Measurements from ENCODE around the gene COQ8A.

COQ8A gene

DNA sequence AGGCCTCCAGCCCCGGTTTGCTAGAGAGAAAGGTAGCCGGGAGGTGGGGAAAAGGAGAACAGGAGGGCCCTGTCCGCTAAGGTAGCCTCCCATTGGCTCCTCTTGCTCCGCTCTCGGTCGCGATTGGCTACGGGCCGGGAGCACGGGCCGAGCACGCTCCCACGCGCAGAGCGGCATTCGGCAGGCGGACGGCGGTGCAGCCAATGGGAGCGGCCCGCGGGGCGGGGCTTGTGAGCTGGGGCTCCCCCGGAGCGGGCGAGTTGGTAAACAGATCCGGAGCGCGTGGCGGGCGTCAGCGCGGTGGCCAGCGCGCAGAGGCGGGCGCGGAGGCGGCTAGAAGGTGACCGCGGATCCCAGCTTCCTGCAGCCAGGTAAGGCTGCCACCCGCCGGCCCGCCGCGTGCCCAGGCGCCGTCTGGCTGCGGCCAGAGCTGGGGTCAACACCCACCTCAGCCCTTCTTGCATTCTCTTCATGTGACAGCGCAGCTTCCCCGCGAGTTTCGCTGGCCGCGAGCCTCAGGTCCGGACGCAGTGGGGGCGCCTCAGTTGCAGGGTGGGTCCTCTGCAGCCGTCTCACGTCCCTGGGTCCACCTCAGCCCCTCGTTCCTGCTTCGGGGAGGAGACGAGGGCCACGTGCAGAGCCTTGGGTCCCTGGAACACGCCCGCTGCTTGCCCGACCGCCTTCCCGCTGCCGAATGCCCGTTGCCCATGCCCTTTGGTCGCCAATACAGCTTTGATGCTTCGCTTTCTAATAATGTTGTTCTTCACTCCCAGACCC is at the start of gene COQ8A:
TSS of gene COQ8A (plus strand) at position 266 of the 777 bp plus-strand sequence. CDS start 21,092 bp downstream, outside the sequence.
- DNase-seq (ENCODE audit: low spot score): peak; percentile 99

DNA sequence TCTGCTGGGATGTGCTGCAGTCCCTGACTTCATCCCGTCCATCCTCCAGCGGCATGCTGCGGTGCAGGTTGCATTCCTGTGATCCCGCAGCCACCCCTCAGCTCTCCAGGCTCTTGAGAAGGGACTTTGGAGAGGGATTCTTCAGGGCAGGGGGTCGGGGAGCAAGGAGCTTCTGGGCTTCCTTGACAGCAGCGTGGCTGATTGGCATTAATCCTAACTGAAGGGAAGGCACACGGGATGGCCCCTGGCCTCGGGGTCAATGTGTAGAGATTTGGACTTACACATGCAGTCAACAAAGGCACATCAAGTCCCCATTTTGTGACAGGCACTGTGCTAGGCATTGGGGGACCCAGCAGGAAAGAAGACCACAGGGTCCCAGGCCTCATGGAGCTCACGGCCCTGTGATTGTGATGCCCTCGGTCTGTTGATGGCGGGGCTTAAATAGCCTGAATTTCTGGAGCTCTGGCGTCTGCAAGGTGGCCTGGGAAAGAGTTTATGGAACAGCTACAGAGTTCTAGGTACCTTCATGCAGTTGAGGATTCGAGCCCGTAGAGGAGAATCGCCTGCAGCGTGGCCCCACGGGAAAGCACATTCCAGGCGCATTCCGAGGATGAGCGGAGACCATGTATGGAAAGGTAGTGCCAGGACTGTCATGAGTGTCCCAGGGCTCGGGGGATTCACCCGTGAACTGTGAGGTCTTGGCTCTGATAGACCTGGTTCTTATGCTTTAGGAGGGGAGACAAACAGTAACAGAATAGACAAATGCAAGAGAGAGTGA is 49.6 kb upstream of the COQ8A start:
- DNase-seq (ENCODE audit: low spot score): no peak

GRCh38 chr1:226891346-226891745 is 48.7 kb upstream of the COQ8A start:
- DNase-seq (ENCODE audit: low spot score): no peak

GRCh38 chr1:226891846-226892523 is 48.1 kb upstream of the COQ8A start:
- DNase-seq (ENCODE audit: low spot score): peak; percentile 54

GRCh38 chr1:226892524-226892875 is 47.6 kb upstream of the COQ8A start:
- DNase-seq (ENCODE audit: low spot score): no peak

DNA sequence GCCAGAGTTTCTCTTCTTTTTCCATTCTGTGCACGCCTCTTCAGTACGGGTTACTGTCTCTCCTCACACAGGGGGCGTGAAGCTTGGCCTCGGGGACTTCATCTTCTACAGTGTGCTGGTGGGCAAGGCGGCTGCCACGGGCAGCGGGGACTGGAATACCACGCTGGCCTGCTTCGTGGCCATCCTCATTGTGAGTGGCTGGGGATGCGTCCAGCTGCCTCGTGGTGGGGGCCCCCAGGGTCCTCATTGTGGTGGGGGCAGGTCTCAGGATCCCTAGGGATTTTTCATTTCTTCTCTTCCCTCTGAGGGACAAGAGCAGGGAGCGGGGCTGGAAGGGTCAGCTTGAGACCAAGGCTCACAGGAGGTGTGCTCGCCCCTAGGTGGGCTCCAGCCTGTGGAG is 46.2 kb upstream of the COQ8A start:
- DNase-seq (ENCODE audit: low spot score): no peak

DNA sequence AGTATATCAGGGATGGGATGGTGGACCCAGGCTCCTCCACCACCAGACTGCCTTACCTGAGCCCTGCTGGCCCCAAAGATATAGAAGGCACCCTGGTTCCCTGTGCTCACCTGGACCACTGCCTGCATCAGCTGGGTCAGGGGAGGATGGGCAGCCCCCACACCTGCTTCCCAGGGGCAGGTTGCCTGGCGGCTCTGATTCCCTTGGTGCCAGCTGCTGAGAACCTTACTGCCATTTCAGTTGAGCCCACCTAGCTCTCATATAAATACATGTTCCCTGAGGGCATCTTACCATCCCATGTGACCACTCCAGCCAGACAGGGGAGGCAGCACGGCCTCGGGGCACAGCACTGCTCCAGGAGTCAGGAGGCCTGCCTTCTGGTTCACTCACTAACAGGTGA is 45.3 kb upstream of the COQ8A start:
- no peak for DNase-seq (ENCODE audit: low spot score)

- DNase-seq (ENCODE audit: low spot score): no peak
Observed at GRCh38 chr1:226895644-226896043, 44.5 kb upstream of the COQ8A start.

GRCh38 chr1:226898246-226898645 is 41.8 kb upstream of the COQ8A start:
- DNase-seq (ENCODE audit: low spot score): no peak

DNA sequence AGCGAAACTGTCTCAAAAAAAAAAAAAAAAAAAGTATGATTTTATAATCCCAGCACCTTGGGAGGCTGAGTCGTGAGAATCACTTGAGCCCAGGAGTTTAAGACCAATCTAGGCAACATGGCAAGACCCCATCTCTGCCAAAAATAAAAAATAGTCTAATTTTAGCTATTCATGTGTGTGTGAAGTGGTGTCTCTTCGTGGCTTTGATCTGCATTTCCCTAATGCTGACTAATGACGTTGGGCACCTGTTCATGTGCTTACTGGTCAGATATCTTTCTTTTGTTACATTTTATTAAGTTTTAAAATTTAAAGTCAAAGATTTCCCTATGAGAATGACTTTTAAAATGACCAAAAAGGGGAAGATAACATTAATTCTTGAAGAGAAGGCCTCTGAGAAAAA is 38.7 kb upstream of the COQ8A start:
- no peak for DNase-seq (ENCODE audit: low spot score)

DNA sequence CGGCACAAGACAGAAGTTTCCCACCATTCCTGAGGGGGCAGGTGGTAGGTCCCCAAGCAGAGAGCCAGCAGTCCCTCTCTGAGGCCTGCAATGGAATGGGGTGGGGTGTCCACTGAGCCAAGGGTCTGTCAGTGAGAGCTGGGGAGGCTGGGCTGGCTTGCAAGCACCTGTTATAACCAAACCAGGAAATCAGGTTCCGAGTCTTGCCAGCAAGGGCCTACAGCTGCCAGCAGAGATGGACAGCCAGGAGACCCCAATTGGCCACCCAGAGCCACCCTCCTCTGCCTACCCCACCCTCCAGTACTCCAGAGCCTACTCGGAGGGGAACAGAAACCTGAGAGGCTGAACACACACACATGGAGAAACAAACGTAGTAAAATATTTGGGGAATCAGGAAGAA is 37.5 kb upstream of the COQ8A start:
- DNase-seq (ENCODE audit: low spot score): no peak

DNA sequence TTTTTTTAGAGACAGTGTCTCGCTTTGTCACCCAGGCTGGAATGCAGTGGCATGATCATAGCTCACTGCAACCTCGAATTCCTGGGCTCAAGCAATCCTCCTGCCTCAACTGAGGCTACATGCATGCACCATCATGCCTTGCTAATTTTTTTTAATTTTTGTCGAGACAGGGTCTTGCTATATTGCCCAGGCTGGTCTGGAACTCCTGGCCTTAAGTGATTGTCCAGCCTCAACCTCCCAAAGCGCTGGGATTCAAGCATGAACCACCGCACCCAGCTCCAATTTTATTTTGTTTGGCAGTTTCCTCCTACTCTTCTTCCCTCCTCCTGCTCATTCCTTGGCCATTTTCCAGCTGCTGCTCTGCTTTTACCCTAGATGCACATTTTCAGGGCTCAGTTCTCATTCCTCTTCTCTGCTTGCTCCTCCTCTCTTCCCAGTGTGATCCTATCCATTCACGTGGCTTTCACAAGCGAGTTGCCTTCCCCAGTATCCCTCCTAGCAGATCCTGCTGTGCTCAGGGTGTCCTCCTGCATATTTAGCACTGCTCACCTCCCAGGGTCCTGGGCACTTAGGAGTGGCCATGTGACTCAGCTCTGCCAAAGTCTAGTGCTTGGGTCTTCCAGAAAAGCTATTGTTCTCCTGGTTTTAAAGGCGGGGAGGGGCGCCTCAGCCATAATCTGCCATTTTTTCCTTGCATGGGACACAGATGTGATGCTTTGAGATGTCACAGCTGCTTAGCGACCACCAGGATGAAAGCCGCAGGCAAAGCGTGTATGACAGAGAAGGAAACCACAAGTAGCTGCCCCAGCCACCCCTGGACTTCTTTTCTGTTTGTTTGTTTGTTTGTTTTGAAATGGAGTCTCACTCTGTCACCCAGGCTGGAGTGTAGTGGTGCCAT is 36.0 kb upstream of the COQ8A start:
- DNase-seq (ENCODE audit: low spot score): peak; percentile 68

GRCh38 chr1:226904772-226905171 is 35.3 kb upstream of the COQ8A start:
- DNase-seq (ENCODE audit: low spot score): no peak

- no peak for DNase-seq (ENCODE audit: low spot score)
Observed at GRCh38 chr1:226908419-226908818, 31.7 kb upstream of the COQ8A start.

GRCh38 chr1:226908913-226909312 is 31.2 kb upstream of the COQ8A start:
- no peak for DNase-seq (ENCODE audit: low spot score)

DNA sequence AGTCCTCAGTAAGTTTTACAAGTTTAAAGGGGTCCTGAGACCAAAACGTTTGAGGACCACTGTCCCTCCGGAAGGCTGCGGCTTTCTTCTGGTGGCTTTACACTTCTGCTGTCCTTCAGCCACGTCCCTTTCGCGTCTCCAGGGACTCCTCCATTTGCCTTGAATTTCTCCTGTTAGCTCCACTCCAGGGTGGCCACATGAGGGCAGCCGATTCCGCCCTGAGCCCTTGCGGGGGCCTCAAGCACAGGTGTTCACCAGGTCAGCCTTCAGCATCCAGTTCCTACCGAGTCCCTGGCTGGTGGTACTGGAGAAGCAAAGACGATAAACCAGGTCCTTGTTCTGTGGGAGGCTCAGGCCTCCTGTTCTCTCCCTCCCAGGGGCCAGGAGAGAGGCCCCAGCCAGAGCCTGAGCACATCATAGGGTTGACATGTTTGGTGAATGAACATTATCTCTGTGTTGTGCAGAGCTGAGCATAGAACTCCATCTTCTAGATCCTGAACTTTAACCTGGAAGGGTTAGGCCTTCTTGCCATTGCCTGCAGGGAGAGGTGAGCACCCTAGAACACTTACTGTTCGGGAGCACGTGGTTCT is 27.4 kb upstream of the COQ8A start:
- DNase-seq (ENCODE audit: low spot score): peak; percentile 51

DNA sequence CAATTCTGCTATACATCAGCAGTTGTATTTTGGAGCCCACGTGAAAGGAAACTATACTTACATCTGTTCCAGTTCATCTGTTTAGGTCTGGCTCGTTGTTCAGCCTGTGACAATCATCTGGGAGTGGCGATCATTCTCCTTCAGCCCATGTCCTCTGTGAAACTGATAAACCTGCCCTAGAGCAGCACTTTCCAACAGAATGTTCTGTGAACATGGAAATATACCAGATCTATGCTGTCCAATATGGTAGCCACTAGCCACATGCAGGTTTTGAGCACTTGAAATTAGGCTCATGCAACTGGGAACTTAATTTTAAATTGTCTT is 24.5 kb upstream of the COQ8A start:
- no peak for DNase-seq (ENCODE audit: low spot score)

DNA sequence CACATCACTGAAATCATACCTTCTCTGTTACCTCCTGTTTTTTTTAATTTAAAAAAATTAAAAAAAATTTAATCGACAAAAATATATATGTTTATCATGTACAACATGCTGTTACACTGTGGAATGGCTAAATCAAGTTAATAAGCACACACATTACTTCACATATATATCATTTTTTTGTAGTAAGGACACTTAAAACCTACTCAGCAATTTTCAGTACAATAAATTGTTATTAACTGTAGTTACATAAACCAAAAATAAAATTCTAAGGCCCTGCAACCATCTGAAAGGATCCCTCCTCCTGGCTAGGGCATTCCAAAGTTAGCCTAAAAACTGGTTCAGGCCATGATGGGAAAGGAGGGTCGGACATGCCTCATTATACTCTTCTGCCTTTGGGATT is 23.6 kb upstream of the COQ8A start:
- DNase-seq (ENCODE audit: low spot score): no peak

- DNase-seq (ENCODE audit: low spot score): no peak
Observed at GRCh38 chr1:226919587-226919986, 20.5 kb upstream of the COQ8A start.

DNA sequence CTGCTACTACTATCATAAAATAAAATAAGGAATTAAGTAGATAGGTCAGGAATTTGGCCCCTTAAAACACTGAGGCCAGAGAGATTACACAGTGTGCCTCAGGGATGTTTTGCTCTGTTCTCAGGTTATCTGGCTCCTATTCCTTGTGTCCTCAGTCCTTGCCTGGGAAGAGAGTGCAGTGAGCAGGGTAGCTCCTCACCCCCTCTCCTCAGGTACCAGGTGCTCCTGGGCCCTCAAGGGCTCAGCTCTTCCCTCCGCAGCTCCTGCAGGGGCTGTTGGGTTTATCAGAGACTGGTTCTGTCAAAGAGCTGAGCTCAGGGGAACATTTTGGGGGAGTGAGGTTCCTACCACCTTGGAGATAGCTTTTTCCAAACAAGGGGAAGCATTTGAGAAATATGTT is 20.1 kb upstream of the COQ8A start:
- no peak for DNase-seq (ENCODE audit: low spot score)

- no peak for DNase-seq (ENCODE audit: low spot score)
Observed at GRCh38 chr1:226920446-226920894, 19.6 kb upstream of the COQ8A start.

DNA sequence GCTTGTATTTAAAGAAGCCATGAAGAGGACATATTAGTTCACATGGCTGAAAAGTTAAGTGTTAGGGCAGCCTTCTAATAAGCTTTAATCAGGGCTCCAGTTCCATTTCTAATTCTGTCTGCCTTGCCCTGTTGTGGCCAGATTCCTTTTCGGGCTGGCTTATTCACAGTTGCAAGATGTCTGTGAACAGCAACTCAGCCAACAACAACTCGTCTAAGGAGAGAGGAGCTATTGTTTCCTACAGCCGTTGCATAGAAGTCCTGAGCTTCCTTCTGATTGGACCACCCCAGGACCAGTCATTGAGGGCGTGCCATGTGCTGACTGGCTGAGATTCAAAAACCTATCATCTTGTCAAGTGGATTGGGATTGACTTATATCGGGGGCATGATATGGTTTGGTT is 18.6 kb upstream of the COQ8A start:
- no peak for DNase-seq (ENCODE audit: low spot score)

Data from GM03348 (cell line).